Ovary (tissue), 3 donors: ENCODE data around the gene PCBP1.

Source experiments
- POLR2A ChIP-seq: fragments of 450-650 bp; IDR thresholded peaks from one replicate; pipeline ENCODE4 v1.6.1; 2017; ENCODE audit warnings: antibody characterized with exemption, mild to moderate bottlenecking, moderate library complexity
- TF ChIP-seq, protein P1 (sequence below), 3 donors: fragments of 450-650 bp in 2 of 3; fragments of 200-600 bp in 1 of 3; IDR thresholded peaks; one replicate each; pipeline versions ENCODE4 v1.5.1 to v1.8.0; 2016 to 2022; ENCODE audit warnings: antibody characterized with exemption in 3 of 3, mild to moderate bottlenecking in 1 of 3
- donor health status: DM: no; HTN: no; CAD: no.

DNA sequence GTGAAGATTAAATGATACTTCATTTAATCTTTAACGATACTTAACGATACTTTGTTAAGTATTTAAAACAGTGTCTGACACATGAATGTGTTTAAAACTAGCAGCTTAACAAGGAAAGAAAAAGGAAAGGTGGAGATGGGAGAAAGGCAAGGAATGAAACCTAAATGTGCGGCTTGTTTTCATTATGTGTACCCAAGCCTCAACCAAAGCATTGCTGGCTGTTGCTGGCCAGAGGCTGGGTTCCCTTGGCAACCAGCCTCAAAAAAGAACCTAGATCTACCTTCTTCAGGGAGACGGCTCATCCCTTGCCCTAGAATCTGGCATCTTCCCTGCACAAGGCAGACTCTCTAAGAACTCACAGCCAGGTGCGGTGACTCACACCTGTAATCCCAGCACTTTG lies 13.8 kb upstream of the PCBP1 start:
- TF ChIP-seq, protein P1, sequence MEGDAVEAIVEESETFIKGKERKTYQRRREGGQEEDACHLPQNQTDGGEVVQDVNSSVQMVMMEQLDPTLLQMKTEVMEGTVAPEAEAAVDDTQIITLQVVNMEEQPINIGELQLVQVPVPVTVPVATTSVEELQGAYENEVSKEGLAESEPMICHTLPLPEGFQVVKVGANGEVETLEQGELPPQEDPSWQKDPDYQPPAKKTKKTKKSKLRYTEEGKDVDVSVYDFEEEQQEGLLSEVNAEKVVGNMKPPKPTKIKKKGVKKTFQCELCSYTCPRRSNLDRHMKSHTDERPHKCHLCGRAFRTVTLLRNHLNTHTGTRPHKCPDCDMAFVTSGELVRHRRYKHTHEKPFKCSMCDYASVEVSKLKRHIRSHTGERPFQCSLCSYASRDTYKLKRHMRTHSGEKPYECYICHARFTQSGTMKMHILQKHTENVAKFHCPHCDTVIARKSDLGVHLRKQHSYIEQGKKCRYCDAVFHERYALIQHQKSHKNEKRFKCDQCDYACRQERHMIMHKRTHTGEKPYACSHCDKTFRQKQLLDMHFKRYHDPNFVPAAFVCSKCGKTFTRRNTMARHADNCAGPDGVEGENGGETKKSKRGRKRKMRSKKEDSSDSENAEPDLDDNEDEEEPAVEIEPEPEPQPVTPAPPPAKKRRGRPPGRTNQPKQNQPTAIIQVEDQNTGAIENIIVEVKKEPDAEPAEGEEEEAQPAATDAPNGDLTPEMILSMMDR (IDR thresholded peaks at IDR 0.05), result no peak
- no peak for TF ChIP-seq POLR2A
